ENCODE results near the gene TBX1.

The TBX1 gene

DNA sequence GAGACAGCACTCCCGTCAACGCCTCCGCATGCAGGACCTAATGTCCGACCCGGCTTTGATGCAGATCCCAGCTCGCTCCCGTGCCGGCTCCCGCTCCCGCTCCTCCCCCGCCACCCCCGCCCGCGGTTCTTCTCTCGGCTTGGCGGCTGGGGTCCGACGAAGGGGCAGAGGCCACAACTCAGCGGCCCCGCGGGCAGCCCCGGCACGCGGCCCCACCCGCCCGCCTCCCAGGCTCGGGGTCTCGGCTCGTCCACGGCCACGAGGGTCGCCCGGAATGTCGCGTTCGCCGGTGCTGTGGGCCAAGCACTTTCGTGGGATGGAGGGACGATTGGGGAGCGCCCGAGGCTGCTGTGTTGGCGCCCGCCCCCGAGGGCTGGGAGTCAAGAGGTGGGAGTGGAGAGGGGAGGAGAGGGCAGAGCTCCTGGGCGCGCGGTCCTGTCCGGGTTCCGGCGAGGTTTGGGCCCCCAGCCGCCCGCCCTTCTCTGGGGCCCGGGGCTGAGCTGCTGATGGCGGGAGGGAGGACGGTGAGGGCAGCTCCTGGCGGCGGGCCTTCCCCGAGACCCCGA, 5.3 kb upstream of the TBX1 start:
- DNase-seq: no peak

DNA sequence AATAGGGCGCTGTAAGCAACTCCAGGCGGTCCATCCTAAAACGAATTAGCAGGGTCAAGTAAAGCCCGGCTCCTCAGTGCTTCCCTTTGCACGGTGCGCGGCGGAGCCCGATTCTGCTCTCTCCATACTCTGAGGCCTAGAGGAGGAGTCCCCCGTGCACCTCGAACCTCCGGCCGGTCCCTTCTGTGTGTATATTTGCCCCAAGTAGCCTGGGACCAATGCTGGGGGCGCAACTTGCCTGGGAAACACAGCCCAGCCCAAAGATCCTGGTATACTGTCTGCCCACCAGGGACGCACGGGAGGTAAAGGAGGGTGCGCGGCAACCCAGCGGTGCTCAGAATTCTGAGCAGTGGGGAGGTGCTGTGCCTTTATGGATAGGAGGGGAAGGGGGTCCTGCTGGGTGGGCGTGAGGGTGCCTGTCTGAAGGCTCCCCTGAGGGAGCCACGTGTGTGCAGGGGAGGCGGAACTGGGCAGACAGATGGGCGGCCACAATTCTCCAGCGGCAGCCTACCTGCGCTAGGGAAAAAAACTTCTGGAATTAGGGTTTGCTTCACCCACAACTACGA, 4.8 kb upstream of the TBX1 start:
- DNase-seq: no peak

DNA sequence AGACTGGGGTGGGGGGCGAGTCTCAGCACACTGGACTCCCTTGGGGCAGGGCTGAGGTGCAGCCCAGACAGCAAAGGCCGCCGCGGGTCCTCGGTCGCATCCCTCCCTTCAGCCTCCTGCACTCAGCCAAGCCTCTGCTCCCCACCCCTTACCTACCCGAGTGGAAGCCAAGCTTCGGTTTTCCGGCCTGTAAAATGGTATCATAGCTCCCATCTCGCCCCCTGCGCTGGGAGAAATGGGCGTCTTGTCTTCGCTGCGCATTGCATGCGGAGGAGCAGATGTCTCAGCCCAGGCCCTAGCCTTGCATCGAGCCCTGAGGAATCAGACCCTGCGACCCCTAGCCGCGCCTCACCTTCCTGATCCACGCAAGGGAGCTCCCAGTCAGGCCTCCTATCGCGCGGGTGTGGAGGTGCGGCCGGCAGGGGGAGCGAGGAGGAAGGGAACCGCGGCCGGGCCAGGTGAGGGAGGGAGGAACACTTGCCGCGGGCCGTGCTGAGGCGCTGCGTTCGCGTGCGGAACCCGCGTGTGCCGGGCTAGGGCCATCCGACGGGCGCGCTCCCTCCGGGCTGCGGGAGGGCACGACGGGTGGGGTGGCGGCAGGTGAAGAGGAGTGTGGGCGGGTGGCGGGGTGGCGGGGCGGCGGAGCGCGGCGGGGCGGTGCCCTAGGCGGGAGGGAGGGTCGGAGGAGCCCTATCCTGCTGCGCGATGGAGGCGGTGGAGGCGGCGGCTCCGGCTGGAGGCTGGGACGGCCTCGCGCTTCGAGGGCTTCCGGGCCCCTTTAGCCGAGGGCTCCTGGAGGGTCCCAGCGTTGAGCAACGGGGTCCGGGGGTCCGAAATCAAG, 4.1 kb upstream of the TBX1 start:
- DNase-seq: peak; percentile 60

DNA sequence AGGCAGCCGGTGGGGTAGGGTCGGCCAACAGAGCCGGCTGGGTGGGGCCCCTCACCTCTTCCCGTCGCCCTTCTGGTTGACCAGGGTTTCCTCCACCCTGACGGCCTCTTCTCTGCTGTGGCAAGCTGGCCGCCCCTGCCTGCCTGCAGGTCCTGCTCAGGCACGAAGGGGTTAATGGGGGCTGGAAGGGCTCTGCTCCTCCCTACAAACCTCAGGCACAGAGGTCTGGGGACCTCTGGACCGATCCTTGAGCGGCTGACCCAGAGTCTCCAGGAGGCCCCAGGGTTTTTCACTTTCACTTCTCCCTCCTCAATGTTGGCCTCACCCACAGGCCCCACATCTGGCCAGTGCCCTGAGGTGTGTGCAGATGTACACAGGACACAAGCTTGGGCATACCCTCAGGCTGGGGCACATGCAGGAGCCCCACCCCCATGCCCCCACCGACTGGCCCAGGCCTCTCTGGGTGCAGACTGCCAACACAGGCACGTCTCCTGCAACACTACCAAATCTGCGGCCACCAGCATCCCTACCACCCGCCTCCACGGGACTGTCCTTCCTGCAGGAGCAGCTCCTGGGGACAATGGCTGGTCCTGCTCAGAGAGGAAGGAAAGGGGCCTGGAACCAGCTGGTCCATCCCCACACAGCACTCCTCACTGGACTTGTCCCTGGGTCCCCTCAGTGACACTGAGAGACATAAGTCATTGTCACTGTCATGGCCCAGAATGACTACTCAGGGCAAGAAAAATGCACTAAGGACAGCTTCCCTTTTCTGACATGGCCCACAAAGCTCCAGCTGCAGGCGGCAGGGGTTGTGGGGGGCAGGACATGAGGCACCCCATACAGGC, 3.2 kb upstream of the TBX1 start:
- DNase-seq: peak; percentile 65

DNA sequence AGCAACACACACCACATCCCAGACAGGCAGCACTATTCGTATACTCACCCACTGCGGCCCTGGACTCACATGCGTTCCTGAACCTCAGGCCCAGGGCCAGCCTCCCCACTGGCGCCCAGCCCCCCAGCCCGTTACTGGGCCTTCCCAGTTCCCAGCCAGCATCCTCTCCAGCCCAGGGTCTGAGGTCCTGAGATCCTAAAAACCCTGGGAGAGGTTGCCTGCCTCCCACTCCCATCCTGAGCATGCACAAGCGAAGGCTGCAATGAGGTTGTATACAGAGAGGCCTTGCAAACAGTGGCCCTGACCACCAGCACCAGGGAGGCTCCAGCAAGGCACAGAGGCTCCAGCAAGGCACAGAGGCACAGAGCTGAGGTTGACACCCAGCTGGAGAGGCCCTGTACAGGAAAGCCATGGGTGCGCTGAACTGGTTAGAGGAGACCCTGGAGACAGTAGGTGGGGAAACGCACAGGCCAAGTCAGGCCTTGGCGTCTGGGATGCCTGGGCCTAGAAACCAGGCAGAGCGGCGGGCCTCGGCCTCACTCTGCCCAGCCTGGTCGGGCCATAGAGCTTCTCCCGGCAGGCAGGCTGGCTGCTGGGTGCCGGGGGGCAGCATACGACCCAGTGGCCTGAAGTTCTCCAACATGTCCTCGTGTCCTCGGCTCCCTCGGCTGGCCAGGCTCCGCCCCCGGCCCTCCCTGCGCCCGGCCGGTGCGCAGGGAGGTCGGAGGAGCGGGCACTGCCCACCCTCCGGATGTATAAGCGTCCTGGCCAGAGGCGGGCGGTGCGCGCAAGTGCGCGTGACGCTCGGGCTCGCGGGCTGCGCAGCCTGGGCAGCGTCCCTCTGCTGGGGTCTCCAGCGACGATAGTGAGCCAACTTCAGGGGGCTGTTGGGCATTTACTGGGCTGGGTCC, 2.3 kb upstream of the TBX1 start:
- DNase-seq: no peak

DNA sequence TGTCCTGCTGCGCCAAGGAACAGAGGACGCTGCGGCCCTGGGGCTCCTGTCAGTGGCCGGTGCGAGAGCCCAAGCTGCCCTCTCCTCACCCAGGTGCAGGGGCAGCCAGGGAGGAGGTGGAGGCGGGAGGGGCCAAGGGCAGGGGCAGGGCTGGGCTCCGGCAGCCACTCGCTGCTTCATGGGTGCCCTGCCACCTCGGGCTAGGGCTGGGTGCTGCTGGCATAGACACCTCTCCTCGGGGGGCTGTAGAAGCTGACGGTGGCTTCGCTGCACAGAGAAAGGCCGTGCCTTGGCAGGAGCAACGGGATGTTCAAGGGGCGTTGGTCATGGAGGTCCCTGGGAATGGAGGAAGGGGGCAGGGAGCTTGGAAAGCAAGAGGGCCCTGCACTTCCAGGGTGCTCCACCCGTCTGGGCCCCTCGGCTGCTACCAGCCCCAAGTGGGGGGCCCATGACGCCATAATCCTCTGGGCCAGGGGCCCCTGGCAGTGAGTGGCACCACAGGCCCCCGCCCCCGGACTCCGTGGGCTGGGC, 1.6 kb upstream of the TBX1 start:
- no peak for DNase-seq

DNA sequence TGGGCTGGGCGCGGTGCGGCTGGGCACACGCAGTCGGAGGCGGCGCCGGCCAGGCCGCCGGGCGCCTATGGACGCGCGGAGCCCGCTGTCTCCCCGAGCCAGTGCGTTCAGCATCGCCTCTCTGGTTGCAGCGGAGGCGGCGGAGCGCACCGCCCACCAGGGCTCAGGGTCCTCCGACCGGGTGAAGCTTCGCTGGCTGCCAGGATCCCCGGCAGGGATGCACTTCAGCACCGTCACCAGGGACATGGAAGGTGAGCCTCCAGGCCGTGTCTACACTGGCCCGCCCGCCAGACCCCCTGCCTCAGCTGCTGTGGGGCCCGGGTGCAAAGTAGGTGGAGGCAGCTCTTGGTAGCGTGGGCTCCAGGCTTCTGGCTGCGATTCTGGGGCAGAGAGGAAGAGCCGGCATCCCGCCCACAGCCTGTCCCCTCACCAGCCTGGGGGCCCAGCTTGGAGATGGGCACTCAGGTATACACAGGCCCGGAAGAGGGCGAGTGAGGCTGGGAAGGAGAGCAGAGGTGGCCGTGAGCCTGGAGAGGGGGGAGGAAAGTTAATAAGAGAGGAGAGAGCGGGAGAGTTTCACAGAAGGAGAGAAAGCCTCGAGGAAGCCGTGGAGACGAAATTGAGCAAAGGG, 1.0 kb upstream of the TBX1 start:
- DNase-seq: no peak

DNA sequence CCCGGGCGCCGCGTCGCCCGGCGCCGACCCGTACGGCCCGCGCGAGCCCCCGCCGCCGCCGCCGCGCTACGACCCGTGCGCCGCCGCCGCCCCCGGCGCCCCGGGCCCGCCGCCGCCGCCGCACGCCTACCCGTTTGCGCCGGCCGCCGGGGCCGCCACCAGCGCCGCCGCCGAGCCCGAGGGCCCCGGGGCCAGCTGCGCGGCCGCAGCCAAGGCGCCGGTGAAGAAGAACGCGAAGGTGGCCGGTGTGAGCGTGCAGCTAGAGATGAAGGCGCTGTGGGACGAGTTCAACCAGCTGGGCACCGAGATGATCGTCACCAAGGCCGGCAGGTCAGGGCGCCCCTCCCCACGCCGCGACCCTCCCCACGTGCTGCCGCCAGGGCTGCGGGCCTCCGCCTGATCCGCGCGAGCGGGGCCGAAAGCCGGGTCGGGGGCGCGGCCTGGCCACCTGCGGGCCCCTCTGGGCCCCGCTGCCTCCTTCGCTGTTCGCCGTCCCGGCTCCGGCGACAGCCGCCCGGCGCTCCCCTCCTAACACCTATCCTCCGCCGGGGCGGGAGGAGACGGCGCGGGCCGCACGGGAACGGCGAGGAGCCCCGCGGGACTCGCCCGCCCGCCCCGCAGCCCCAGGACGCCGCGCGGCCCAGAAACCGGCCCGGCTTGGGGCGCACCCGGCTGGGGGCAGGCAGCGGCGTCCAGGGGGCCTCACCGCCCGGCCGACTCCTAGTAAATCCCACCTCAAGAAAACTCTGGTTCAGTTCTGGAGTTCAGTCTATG, 560 bp downstream of the TBX1 start:
- DNase-seq: no peak

DNA sequence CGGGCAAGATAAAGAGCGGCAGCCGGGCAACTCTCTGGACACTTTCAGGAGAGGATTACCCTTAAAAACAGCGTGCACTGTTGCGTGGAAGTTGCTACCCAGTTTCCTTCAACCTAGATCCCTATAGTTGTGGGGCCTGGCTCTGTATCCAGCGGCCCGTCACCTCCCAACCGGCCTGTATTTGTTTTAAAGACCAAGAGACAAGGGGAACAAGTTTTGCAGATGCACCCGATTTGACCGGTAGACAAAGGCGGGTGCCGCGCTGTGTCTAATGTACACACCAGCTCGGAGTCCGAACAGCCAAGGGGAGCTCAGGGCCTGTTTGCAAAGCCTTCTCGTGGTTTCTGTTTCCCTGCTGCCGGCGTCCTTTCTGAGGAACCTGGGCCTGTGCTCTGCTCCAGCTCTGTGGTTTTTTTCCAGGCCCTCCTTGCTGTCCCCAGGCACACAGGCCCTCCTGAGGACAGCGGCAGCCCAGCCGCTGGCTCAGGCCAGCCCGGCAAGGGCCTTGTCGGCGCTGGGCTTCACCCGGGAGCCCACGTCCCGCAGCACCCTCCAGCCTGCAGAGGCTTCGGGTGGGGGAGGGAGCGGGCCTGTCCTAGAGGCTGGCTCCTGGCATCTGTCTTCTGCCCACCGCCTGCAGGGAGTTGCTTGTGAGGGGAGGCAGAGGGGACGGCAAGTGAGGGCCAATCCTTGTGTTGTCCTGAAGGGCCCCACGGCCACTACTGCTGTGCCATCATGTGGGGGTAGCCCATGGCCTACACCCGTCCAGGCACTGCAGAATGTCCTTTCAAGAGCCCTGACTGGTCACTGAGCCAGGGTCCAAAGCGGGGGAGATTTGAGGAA, 1.4 kb downstream of the TBX1 start:
- no peak for DNase-seq

DNA sequence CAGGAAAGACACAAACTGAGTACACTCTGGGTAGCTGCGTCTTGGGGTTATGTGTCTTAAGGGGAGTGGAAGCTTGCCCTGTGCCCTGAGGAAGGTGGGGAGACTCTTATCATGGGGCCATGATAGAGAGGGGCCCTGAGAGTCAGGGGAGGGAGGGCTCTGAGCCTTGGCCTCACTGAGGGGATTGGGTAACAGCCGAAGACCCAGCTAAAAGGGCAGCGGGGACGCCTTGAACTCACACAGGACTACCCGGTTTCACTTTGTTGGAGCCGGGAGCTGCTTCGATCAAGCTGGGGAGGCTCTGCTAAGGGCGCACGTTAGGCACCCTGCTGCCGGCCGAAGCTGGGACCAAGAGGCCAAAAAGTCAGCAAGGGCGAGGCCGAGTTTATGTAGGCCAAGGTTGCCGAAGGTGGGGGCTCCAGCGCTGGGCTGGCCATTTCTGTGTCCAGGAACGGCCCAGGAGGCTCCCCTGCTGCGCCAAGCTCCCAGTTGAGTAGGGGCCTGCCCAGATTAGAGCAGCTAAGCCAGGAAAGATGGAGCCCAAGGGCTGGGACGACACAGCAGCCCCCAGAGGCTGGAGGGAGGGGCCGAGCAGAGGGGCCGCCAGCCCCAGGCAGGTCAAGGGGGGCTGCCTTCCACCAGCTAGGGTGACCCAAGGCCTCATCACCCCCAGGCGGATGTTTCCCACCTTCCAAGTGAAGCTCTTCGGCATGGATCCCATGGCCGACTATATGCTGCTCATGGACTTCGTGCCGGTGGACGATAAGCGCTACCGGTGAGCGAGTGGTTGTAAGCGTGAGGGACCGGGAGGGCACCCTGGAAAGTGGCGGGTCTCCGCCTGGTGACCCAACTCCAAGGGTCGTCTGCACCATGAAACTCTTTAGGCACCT, 2.2 kb downstream of the TBX1 start:
- DNase-seq: no peak

DNA sequence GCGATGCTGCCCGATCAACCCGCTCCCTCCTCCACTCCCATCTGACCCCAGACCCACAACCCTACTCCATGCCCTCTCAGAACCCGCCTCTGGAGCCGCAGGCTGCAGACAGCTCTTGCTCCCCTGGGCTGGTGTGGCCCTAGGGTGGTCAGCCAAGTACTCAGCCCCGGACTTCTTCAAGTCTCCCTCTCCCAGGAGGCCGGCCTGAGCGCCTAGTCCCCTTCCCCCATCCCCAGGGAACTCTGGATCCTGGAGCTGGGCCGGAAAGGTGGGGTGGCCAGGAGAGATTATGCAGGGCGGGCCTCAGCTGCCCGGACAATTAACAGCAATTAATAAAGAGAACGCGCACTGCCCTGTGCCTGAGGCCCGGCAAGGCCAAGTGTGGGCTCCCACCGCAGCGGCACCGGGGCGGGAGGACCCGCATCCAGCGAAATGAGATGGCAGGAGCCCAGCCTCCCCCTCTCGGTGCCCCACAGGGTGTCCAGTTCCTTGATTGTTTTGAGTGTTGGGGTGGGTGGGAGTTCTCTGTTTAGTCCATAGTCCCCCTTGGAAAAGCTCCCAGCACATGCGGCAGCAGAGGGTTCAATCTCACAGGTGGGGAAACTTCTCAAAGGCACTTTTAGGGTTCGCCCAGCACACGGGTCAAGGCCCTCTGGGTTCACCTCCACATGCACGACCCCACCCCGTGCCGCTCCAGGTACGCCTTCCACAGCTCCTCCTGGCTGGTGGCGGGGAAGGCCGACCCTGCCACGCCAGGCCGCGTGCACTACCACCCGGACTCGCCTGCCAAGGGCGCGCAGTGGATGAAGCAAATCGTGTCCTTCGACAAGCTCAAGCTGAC, 3.1 kb downstream of the TBX1 start:
- no peak for DNase-seq

DNA sequence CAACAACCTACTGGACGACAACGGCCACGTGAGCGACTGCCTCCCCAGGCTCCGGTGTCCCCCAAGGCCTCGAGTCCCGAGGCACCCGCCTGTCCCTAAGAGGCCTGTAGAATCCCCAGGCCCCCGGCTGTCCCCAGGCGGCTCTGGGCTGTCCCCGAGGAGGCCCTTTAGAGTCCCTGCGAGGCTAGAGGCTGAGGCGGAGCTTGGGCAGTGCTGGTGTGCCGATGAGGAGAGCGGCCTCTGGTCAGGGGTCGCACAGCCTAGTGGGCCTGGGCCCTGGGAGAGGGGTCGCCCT, 3.7 kb downstream of the TBX1 start:
- no peak for DNase-seq

DNA sequence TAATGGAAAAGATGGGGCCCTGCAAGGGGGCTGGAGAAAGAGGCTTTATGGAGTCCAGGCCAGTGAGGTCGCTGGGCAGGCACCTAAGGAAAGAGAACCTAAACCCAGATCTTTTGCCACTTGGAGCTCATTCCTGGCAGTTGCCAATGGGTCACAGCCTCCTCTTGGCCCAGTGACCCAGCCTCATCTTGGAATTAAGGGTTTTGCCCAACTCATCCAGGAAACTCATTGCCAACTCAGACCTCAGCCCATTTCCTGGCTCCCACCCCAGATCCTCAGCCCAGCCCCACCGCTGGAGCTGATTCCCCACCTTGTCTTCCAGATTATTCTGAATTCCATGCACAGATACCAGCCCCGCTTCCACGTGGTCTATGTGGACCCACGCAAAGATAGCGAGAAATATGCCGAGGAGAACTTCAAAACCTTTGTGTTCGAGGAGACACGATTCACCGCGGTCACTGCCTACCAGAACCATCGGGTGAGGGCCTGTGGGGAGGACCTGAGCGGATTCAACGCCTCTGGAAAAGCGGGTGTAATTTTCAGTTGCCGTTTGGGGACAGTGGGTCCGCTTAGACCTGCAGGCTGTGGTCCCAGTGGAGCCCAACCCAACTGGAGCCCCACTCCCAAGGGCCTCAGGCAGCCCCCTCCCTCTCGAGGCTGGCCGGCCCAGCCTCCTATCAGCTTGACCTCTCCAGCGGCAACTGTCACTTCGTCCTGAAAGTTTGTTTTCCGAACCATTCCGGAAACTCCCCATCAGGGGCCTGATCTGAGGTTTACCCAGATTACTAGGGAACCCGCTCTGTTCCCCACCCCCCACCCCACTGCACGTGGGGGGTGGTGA, 4.3 kb downstream of the TBX1 start:
- no peak for DNase-seq

DNA sequence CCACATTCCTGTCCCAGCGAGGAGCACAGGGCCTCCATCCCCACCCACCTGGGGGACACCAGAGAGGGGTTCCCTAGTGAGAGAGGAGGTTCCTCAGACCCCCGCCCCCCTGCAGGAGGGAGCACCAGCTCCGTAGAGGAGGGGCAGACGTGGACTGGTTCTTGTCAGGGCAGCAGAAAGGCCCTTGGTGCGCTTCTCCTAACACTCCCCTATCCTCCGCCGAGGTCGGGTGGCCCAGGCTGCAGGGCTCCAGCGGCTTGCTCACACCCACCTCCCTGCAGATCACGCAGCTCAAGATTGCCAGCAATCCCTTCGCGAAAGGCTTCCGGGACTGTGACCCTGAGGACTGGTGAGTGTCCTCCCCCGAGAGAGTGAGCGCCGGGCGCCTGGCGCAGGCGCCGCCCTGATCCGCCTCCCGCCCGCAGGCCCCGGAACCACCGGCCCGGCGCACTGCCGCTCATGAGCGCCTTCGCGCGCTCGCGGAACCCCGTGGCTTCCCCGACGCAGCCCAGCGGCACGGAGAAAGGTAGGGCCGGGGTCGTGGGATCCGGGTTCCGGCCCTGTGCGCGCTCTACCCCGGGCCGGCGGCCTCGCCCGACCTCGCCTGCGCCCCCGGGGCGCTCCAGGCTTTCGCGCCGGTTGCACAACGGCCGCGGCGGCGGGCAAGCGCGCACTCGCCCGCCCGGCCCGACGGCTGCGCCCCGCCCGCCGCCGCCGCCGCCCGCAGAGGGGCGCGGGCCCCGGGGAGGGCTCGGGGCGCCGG, 5.1 kb downstream of the TBX1 start:
- DNase-seq: no peak

DNA sequence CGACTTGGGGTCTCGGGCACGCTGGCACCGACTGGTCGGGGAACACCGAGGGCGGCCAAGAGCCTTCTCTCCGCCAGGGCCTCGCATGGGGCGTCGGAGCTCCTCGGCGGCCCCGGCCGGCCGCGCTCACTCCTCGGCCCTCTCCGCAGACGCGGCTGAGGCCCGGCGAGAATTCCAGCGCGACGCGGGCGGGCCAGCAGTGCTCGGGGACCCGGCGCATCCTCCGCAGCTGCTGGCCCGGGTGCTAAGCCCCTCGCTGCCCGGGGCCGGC, 5.6 kb downstream of the TBX1 start:
- DNase-seq: no peak

Measured in RPMI8226 (cell line).